ENCODE measurements around the gene ARV1. TPM values are rescaled to one million over a fixed set of nuclear protein-coding genes. Genes with fewer than 3 reads are reported as not detected.

The ARV1 gene
- total RNA-seq, 1 experiment from 2014 or later: 25.9 TPM

DNA sequence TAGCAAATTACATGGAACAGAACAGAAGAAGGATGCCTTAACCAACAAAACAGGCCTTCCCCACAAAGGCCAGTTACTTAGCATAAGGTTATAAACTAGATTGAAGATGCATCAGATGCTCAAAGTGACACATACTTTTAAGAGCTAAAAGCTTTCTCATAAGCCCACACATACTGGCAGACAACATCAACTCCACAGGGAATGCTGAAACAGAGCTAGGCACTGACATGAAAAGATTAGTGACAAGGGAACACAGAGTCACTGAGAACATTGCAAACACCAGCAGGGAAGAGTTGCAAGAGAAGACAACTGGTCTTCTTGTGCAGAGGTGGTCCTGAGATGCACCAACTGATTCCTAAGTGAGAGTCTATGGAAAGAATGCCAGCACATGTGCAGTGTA is 7.1 kb upstream of the ARV1 start:
- no peaks in the 10 kb centered on the region for H3K27me3 ChIP-seq (ENCODE audit: control insufficient read depth, insufficient read depth, low read length)
- BruUV-seq (replicated peaks): no TSS peak
- CTCF ChIA-PET: no interaction called here

DNA sequence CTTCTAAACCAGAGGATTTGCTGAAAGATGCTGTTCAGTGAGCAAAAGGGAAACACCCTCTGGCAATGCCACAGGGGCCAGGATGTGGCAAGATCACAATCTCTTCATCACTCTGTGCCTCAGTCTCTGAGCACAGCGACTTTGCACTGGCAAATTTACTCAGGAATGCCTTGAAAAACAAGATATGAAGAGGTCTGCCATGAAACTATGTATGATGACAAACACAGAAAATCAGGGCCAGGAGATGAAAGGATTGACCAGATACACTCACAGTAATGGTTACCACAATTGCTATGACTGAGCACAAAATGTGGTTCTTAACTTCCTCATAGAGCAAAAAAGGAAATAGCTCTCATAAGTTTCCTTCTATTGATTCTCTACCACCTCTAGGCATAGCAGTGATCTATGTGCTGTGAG is 6.0 kb upstream of the ARV1 start:
- ChIA-PET CTCF (no interaction called here), POLR2A (no interaction called here)
- in situ Hi-C loops (cut with HindIII; ENCODE audit: low pct_unique_long_range_greater_than_20kb, low sequenced_read_pairs): no loop called here
- TF ChIP-seq TCF7L2 (IDR thresholded peaks at IDR 0.05; ENCODE audit: low read depth, low read length) (no peak), SIN3A (IDR thresholded peaks at IDR 0.05; ENCODE audit: borderline replicate concordance, insufficient read depth, low read depth, low read length) (no peak), POLR2AphosphoS5 (IDR thresholded peaks at IDR 0.05; ENCODE audit: low read depth, low read length) (no peak)
- TF ChIP-seq, protein P1, sequence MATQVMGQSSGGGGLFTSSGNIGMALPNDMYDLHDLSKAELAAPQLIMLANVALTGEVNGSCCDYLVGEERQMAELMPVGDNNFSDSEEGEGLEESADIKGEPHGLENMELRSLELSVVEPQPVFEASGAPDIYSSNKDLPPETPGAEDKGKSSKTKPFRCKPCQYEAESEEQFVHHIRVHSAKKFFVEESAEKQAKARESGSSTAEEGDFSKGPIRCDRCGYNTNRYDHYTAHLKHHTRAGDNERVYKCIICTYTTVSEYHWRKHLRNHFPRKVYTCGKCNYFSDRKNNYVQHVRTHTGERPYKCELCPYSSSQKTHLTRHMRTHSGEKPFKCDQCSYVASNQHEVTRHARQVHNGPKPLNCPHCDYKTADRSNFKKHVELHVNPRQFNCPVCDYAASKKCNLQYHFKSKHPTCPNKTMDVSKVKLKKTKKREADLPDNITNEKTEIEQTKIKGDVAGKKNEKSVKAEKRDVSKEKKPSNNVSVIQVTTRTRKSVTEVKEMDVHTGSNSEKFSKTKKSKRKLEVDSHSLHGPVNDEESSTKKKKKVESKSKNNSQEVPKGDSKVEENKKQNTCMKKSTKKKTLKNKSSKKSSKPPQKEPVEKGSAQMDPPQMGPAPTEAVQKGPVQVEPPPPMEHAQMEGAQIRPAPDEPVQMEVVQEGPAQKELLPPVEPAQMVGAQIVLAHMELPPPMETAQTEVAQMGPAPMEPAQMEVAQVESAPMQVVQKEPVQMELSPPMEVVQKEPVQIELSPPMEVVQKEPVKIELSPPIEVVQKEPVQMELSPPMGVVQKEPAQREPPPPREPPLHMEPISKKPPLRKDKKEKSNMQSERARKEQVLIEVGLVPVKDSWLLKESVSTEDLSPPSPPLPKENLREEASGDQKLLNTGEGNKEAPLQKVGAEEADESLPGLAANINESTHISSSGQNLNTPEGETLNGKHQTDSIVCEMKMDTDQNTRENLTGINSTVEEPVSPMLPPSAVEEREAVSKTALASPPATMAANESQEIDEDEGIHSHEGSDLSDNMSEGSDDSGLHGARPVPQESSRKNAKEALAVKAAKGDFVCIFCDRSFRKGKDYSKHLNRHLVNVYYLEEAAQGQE (IDR thresholded peaks at IDR 0.05; ENCODE audit: insufficient read depth in 1 of 2, low read depth in 2 of 2, low read length in 1 of 2): no peak
- TF ChIP-seq, protein P2, sequence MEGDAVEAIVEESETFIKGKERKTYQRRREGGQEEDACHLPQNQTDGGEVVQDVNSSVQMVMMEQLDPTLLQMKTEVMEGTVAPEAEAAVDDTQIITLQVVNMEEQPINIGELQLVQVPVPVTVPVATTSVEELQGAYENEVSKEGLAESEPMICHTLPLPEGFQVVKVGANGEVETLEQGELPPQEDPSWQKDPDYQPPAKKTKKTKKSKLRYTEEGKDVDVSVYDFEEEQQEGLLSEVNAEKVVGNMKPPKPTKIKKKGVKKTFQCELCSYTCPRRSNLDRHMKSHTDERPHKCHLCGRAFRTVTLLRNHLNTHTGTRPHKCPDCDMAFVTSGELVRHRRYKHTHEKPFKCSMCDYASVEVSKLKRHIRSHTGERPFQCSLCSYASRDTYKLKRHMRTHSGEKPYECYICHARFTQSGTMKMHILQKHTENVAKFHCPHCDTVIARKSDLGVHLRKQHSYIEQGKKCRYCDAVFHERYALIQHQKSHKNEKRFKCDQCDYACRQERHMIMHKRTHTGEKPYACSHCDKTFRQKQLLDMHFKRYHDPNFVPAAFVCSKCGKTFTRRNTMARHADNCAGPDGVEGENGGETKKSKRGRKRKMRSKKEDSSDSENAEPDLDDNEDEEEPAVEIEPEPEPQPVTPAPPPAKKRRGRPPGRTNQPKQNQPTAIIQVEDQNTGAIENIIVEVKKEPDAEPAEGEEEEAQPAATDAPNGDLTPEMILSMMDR (IDR thresholded peaks at IDR 0.05): no peak
- no TSS peak for BruUV-seq (replicated peaks)
- H3K4me3 ChIP-seq (ENCODE audit: low read depth in 2 of 2, low read length in 2 of 2): no peak overlapping the region
- H3K27me3 ChIP-seq (ENCODE audit: control insufficient read depth, insufficient read depth, low read length): no peaks in the 10 kb centered on the region
- peaks cover 9% of the 10 kb centered on the region for H3K4me1 ChIP-seq (ENCODE audit: control insufficient read depth, insufficient read depth, low read length)
- H3K9me3 ChIP-seq (ENCODE audit: control insufficient read depth, insufficient read depth, low read depth, low read length): no peaks in the 10 kb centered on the region
- DNase-seq (ENCODE audit: low read depth, low spot score): no peak
- ATAC-seq: no peak
- no peaks in the 10 kb centered on the region; the same call in 1 of the 2 replicates for H3K36me3 ChIP-seq (ENCODE audit: control insufficient read depth, insufficient read depth, low read length)
- no peak overlapping the region for H3K27ac ChIP-seq (ENCODE audit: low read length)
- intact Hi-C loops (cut with micrococcal nuclease; ENCODE audit: unreplicated experiment): no loop called here

More for the DNA sequence above, 7.1 kb upstream of the ARV1 start:
- H3K27ac ChIP-seq (ENCODE audit: low read length): no peak overlapping the region
- ATAC-seq (no peak), DNase-seq (ENCODE audit: low read depth, low spot score) (no peak)
- POLR2A ChIA-PET: interaction anchor here (0.7 kb wide), 1 partner anchor 12 kb away, joined by 4 read pairs; no protein-coding TSS in a partner anchor
- intact Hi-C loops (cut with micrococcal nuclease; ENCODE audit: unreplicated experiment): no loop called here
- no peak overlapping the region for H3K4me3 ChIP-seq (ENCODE audit: low read depth in 2 of 2, low read length in 2 of 2)
- in situ Hi-C loops (cut with HindIII; ENCODE audit: low pct_unique_long_range_greater_than_20kb, low sequenced_read_pairs): no loop called here
- H3K4me1 ChIP-seq (ENCODE audit: control insufficient read depth, insufficient read depth, low read length): no peaks in the 10 kb centered on the region; the same call in 1 of the 2 replicates
- no peaks in the 10 kb centered on the region for H3K9me3 ChIP-seq (ENCODE audit: control insufficient read depth, insufficient read depth, low read depth, low read length)
- TF ChIP-seq SIN3A (IDR thresholded peaks at IDR 0.05; ENCODE audit: borderline replicate concordance, insufficient read depth, low read depth, low read length): no peak
- no peak for TF ChIP-seq TCF7L2 (IDR thresholded peaks at IDR 0.05; ENCODE audit: low read depth, low read length)
- TF ChIP-seq POLR2AphosphoS5 (IDR thresholded peaks at IDR 0.05; ENCODE audit: low read depth, low read length): no peak
- TF ChIP-seq, protein P2 (IDR thresholded peaks at IDR 0.05): no peak
- TF ChIP-seq, protein P1 (IDR thresholded peaks at IDR 0.05; ENCODE audit: insufficient read depth in 1 of 2, low read depth in 2 of 2, low read length in 1 of 2): no peak
- H3K36me3 ChIP-seq (ENCODE audit: control insufficient read depth, insufficient read depth, low read length): no peaks in the 10 kb centered on the region

All from Panc1 (cell line).